MCF 10A (cell line): ENCODE results near the gene CHID1. TPM values are rescaled to one million over a fixed set of nuclear protein-coding genes. Genes with fewer than 3 reads are reported as not detected.
A peak's percentile ranks its signal among the peaks of the same experiment; 100 is the strongest.

Source experiments
- Bru-seq: library from RNA; stranded (reverse); fragments of 400-500 nt; gene quantifications from one replicate; lab custom pipeline; 2021; lab: Mats Ljungman, UMichigan
- BruChase-seq, 2 experiments: library from RNA; stranded (reverse); fragments of 400-500 nt; gene quantifications; one replicate each; lab custom pipeline; 2021; lab: Mats Ljungman, UMichigan
- BruUV-seq: library from RNA; stranded (reverse); fragments of 400-500 nt; replicated peaks from 2 replicates; lab custom pipeline; 2021; lab: Mats Ljungman, UMichigan
- CTCF ChIA-PET: fragments of 300-600 bp; sonication (Branson Sonifier 250); formaldehyde crosslinking; extraction: SDS; loops from one replicate; lab custom pipeline; 2021; ENCODE audit warnings: antibody characterized with exemption, inconsistent platforms; lab: Yijun Ruan, JAX
- POLR2A ChIA-PET: fragments of 300-600, 350-650 bp; sonication (Branson Sonifier 250); formaldehyde crosslinking; extraction: SDS; loops from one replicate; lab custom pipeline; 2020; ENCODE audit warnings: antibody characterized with exemption, inconsistent platforms; lab: Yijun Ruan, JAX
- DNase-seq: peaks from one replicate; pipeline ENCODE4 v3.0.0-alpha.2; 2018; ENCODE audit not compliant: unreplicated experiment
- H3K27ac Mint-ChIP-seq: one replicate; pipeline ENCODE4 v1.8.0; 2022; ENCODE audit warnings: mild to moderate bottlenecking, low read depth, mixed read lengths; ENCODE audit not compliant: unreplicated experiment
- H3K27me3 Mint-ChIP-seq: one replicate; pipeline ENCODE4 v1.8.0; 2022; ENCODE audit warnings: mixed read lengths; ENCODE audit not compliant: insufficient read depth, unreplicated experiment
- H3K36me3 Mint-ChIP-seq: one replicate; pipeline ENCODE4 v1.8.0; 2022; ENCODE audit warnings: mild to moderate bottlenecking, moderate library complexity, mixed read lengths; ENCODE audit not compliant: insufficient read depth, unreplicated experiment
- H3K4me1 Mint-ChIP-seq: one replicate; pipeline ENCODE4 v1.8.0; 2022; ENCODE audit warnings: mixed read lengths; ENCODE audit not compliant: insufficient read depth, unreplicated experiment
- H3K4me3 Mint-ChIP-seq: one replicate; pipeline ENCODE4 v1.8.0; 2022; ENCODE audit warnings: mild to moderate bottlenecking, moderate library complexity, mixed read lengths; ENCODE audit not compliant: unreplicated experiment
- H3K9me3 Mint-ChIP-seq: one replicate; pipeline ENCODE4 v1.8.0; 2022; ENCODE audit warnings: mixed read lengths; ENCODE audit not compliant: unreplicated experiment
- intact Hi-C: fragments of 100-400 bp; cut with micrococcal nuclease; formaldehyde crosslinking; loops from 2 replicates; pipeline ENCODE4 v1.14.1; 2022
- long read RNA-seq: library from polyadenylated mRNA; stranded (forward); transcript quantifications from one replicate; pipeline ENCODE4 v2.0.0, GENCODE V29; 2022
- total RNA-seq: library from RNA; stranded (reverse); gene quantifications from 2 replicates; pipeline ENCODE4 v1.2.3, GENCODE V29; 2022
- TF ChIP-seq, protein P1 (sequence below): fragments of 200-600 bp; IDR thresholded peaks from one replicate; pipeline ENCODE4 v1.8.0; 2022; ENCODE audit warnings: antibody characterized with exemption, mild to moderate bottlenecking; ENCODE audit not compliant: unreplicated experiment

CHID1 gene
- total RNA-seq: 82.1 and 94.8 TPM in 2 replicates
- Bru-seq, nascent RNA: percentile 51 among the genes with signal in this experiment
- percentile 50 among the genes with signal in this experiment for BruChase-seq, experiment 1, labeled RNA remaining after a 6-hour chase
- percentile 48 among the genes with signal in this experiment for BruChase-seq, experiment 2, labeled RNA remaining after a 2-hour chase
- long read RNA-seq, transcript CHID1-203 (14 exons, 1,477 nt): minor isoform, 19 of 165 reads
- long read RNA-seq, transcript CHID1-201 (13 exons, 3,374 nt): major isoform, 43 of 165 reads
- long read RNA-seq, partial matches to known transcripts: 26 of 165 reads
- long read RNA-seq, other reads (novel, unspliced or antisense): 73 of 165 reads

- no peaks in the 10 kb centered on the region for H3K27me3 Mint-ChIP-seq
- POLR2A ChIA-PET: interaction anchor here (0.5 to 1.8 kb wide), 7 partner anchors 9 to 214 kb away, joined by 3 to 11 read pairs (median 5); partner anchors contain the start of genes AP2A2, PNPLA2 and TSPAN4
- peak within 1 kb of the TSS; percentile 90 for H3K4me3 Mint-ChIP-seq
- no peaks in the 10 kb centered on the region for H3K36me3 Mint-ChIP-seq
- TF ChIP-seq, protein P1, sequence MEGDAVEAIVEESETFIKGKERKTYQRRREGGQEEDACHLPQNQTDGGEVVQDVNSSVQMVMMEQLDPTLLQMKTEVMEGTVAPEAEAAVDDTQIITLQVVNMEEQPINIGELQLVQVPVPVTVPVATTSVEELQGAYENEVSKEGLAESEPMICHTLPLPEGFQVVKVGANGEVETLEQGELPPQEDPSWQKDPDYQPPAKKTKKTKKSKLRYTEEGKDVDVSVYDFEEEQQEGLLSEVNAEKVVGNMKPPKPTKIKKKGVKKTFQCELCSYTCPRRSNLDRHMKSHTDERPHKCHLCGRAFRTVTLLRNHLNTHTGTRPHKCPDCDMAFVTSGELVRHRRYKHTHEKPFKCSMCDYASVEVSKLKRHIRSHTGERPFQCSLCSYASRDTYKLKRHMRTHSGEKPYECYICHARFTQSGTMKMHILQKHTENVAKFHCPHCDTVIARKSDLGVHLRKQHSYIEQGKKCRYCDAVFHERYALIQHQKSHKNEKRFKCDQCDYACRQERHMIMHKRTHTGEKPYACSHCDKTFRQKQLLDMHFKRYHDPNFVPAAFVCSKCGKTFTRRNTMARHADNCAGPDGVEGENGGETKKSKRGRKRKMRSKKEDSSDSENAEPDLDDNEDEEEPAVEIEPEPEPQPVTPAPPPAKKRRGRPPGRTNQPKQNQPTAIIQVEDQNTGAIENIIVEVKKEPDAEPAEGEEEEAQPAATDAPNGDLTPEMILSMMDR: no peak
- CTCF ChIA-PET: interaction anchor here (1.0 to 1.2 kb wide), 3 partner anchors 14 to 140 kb away, joined by 3 to 5 read pairs (median 4); no protein-coding TSS in a partner anchor
- peak; percentile 86 for DNase-seq
- H3K27ac Mint-ChIP-seq: peak within 1 kb of the TSS; percentile 39
- intact Hi-C loops: no loop called here
- no peaks in the 10 kb centered on the region for H3K9me3 Mint-ChIP-seq
- no TSS peak for BruUV-seq
- H3K4me1 Mint-ChIP-seq: peaks cover 11% of the 10 kb centered on the region
These were observed at the start of gene CHID1 for GRCh38 chr11:910589-911030. TSS of gene CHID1 (minus strand) at chr11:910810. CDS start at chr11:904816, 5,994 bp downstream.

DNA sequence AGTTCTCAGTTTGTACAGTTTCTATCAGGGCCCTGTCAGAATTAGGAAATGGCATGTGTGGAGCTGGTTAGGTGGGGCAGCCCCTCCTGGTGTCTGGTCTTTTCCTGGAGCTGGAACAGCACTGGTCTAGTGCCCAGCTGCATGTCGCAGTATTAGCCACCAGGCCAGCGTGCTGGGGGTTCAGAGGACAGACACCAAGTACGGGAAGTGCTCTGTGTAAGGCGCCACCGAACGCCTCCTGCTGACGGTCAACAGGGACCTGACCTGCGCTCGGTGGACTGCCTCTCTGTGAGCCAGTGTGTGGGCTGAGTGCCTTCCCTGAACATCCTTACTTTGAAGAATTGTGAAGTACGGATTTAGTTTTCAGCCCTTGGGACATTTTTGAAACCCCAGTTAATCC is 49.0 kb upstream of the CHID1 start:
- no TSS peak for BruUV-seq
- no peak overlapping the region for H3K27ac Mint-ChIP-seq
- intact Hi-C loops: no loop called here
- no peaks in the 10 kb centered on the region for H3K9me3 Mint-ChIP-seq
- no peak overlapping the region for H3K4me3 Mint-ChIP-seq
- ChIA-PET CTCF (interaction anchor here (1.0 kb wide), 1 partner anchor 92 kb away, joined by 3 read pairs; no protein-coding TSS in a partner anchor), POLR2A (no interaction called here)
- DNase-seq: no peak
- TF ChIP-seq, protein P1: no peak
- peaks cover 54% of the 10 kb centered on the region for H3K36me3 Mint-ChIP-seq
- peaks cover 12% of the 10 kb centered on the region for H3K4me1 Mint-ChIP-seq
- no peaks in the 10 kb centered on the region for H3K27me3 Mint-ChIP-seq

DNA sequence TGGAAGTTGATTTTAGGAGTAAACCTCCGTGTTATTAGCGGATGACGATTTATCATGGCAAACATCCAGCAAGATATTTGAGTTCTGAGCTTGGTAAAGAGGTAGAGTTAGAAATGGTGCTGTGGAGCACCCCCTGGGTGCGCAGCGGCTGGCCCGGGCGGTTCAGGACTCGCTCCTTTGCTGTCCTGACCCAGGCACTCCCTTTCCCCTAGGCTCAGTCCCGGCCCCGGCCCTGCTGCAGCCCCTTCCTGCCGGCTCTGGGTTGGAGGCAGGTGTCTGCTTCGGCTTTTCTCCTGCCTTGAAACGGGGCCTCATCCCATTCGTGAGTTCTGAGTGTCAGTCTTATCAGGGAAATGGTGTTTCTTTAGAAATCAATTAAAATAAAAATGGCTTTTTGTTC is 48.4 kb upstream of the CHID1 start:
- ChIA-PET POLR2A (interaction anchor here (0.7 kb wide), 1 partner anchor 16 kb away, joined by 3 read pairs; no protein-coding TSS in a partner anchor), CTCF (interaction anchor here (1.0 kb wide), 1 partner anchor 92 kb away, joined by 3 read pairs; no protein-coding TSS in a partner anchor)
- Mint-ChIP-seq H3K27ac (no peak overlapping the region), H3K36me3 (peaks cover 48% of the 10 kb centered on the region), H3K4me3 (no peak overlapping the region), H3K9me3 (no peaks in the 10 kb centered on the region), H3K4me1 (peaks cover 18% of the 10 kb centered on the region), H3K27me3 (no peaks in the 10 kb centered on the region)
- no TSS peak for BruUV-seq
- TF ChIP-seq, protein P1: no peak
- DNase-seq: no peak
- intact Hi-C loops: no loop called here

DNA sequence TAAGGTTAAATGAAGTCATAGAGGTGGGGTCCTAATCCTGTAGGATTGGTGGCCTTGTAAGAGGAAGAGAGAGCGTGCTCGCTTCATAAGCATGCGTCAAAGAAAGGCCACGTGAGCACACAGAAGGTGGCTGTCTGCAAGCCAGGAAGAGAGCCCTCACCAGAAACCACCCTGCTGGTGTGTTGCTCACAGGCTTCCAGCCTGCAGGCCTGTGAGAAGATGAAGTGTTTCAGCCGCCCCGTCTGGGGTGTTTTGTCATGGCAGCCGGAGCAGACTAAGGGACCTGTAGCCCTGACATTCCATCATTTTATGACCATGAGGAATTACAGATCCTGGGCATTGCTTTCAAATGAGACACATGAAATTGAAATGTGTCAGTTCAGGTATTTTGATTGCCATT is 47.5 kb upstream of the CHID1 start:
- no TSS peak for BruUV-seq
- DNase-seq: no peak
- Mint-ChIP-seq H3K4me3 (no peak overlapping the region), H3K4me1 (peaks cover 19% of the 10 kb centered on the region), H3K27me3 (no peaks in the 10 kb centered on the region), H3K9me3 (no peaks in the 10 kb centered on the region), H3K36me3 (peaks cover 43% of the 10 kb centered on the region), H3K27ac (no peak overlapping the region)
- CTCF ChIA-PET: no interaction called here
- intact Hi-C loops: no loop called here
- TF ChIP-seq, protein P1: no peak
- POLR2A ChIA-PET: interaction anchor here (0.7 kb wide), 1 partner anchor 15 kb away, joined by 3 read pairs; no protein-coding TSS in a partner anchor
